H9 (cell line): Measurements from ENCODE around the gene C3orf52. TPM values are rescaled to one million over a fixed set of nuclear protein-coding genes. Genes with fewer than 3 reads are reported as not detected.

Source experiments
- DNase-seq: peaks from one replicate; pipeline ENCODE4 v3.0.0-alpha.2; 2017
- H2AFZ ChIP-seq: one replicate; pipeline ENCODE4 v1.6.1; 2013; ENCODE audit warnings: mild to moderate bottlenecking, low read length, control low read depth, moderate library complexity
- H2AK5ac ChIP-seq: 2 replicates; pipeline ENCODE4 v1.6.1; 2013; ENCODE audit warnings: low read length, control low read depth, mixed read lengths; ENCODE audit not compliant: insufficient read length
- H2BK120ac ChIP-seq: one replicate; pipeline ENCODE4 v1.6.1; 2013; ENCODE audit warnings: low read depth, mild to moderate bottlenecking, low read length, control low read depth, inconsistent platforms; ENCODE audit not compliant: poor library complexity, severe bottlenecking
- H2BK12ac ChIP-seq: 2 replicates; pipeline ENCODE4 v1.6.1; 2013; ENCODE audit warnings: low read length, control low read depth, mixed read lengths, low read depth; ENCODE audit not compliant: insufficient read length
- H2BK15ac ChIP-seq: 2 replicates; pipeline ENCODE4 v1.6.1; 2013; ENCODE audit warnings: low read depth, low read length, control low read depth
- H2BK20ac ChIP-seq: one replicate; pipeline ENCODE4 v1.6.1; 2013; ENCODE audit warnings: low read depth, mild to moderate bottlenecking, low read length, control low read depth, inconsistent platforms; ENCODE audit not compliant: poor library complexity, severe bottlenecking
- H2BK5ac ChIP-seq: 2 replicates; pipeline ENCODE4 v1.6.1; 2013; ENCODE audit warnings: low read length, control low read depth, mixed read lengths; ENCODE audit not compliant: insufficient read length
- H3K14ac ChIP-seq: 2 replicates; pipeline ENCODE4 v1.6.1; 2013; ENCODE audit warnings: low read length, control low read depth; ENCODE audit not compliant: insufficient read depth
- H3K18ac ChIP-seq: 2 replicates; pipeline ENCODE4 v1.6.1; 2013; ENCODE audit warnings: low read depth, mild to moderate bottlenecking, mixed read lengths, low read length, control low read depth; ENCODE audit not compliant: insufficient read length
- H3K23ac ChIP-seq: 2 replicates; pipeline ENCODE4 v1.6.1; 2013; ENCODE audit warnings: low read length, control low read depth, mixed read lengths, low read depth; ENCODE audit not compliant: insufficient read length
- H3K23me2 ChIP-seq: 2 replicates; pipeline ENCODE4 v1.6.1; 2013; ENCODE audit warnings: low read depth, mild to moderate bottlenecking, mixed read lengths, low read length, control low read depth; ENCODE audit not compliant: insufficient read length, poor library complexity, severe bottlenecking
- H3K27ac ChIP-seq: 2 replicates; pipeline ENCODE4 v1.5.1; 2013; ENCODE audit warnings: low read length, control low read depth, mixed read lengths, low read depth; ENCODE audit not compliant: insufficient read length
- H3K27me3 ChIP-seq: 2 replicates; pipeline ENCODE4 v1.6.1; 2013; ENCODE audit warnings: low read length, control low read depth, inconsistent platforms; ENCODE audit not compliant: insufficient read depth
- H3K4ac ChIP-seq: 2 replicates; pipeline ENCODE4 v1.6.1; 2013; ENCODE audit warnings: low read depth, mild to moderate bottlenecking, control low read depth, inconsistent platforms, low read length, moderate library complexity
- H3K4me1 ChIP-seq: 2 replicates; pipeline ENCODE4 v1.6.1; 2013; ENCODE audit warnings: low read length, control low read depth, inconsistent platforms; ENCODE audit not compliant: insufficient read depth
- H3K4me2 ChIP-seq: 2 replicates; pipeline ENCODE4 v1.6.1; 2013; ENCODE audit warnings: low read length, control low read depth, mixed read lengths; ENCODE audit not compliant: insufficient read length, insufficient read depth
- H3K56ac ChIP-seq: 2 replicates; pipeline ENCODE4 v1.6.1; 2013; ENCODE audit warnings: low read depth, mild to moderate bottlenecking, mixed read lengths, low read length, control low read depth; ENCODE audit not compliant: insufficient read length
- H3K79me1 ChIP-seq: 2 replicates; pipeline ENCODE4 v1.6.1; 2013; ENCODE audit warnings: low read depth, mild to moderate bottlenecking, moderate library complexity, low read length, control low read depth, inconsistent platforms; ENCODE audit not compliant: insufficient read depth, poor library complexity, severe bottlenecking
- H3K79me2 ChIP-seq: 2 replicates; pipeline ENCODE4 v1.6.1; 2013; ENCODE audit warnings: low read length, control low read depth, inconsistent platforms; ENCODE audit not compliant: insufficient read depth
- H3K9ac ChIP-seq: 2 replicates; pipeline ENCODE4 v1.6.1; 2013; ENCODE audit warnings: low read length, control low read depth, mixed read lengths; ENCODE audit not compliant: insufficient read length; ENCODE audit errors: extremely low read depth
- H3K9me3 ChIP-seq: one replicate; pipeline ENCODE4 v1.6.1; 2013; ENCODE audit warnings: low read depth, low read length, inconsistent platforms; ENCODE audit not compliant: control insufficient read depth
- H3T11ph ChIP-seq: one replicate; pipeline ENCODE4 v1.6.1; 2013; ENCODE audit warnings: mild to moderate bottlenecking, low read length, control low read depth, inconsistent platforms
- H4K20me1 ChIP-seq: one replicate; pipeline ENCODE4 v1.6.1; 2013; ENCODE audit not compliant: control insufficient read depth, insufficient read length, insufficient read depth
- H4K5ac ChIP-seq: 2 replicates; pipeline ENCODE4 v1.6.1; 2013; ENCODE audit warnings: low read depth, mild to moderate bottlenecking, mixed read lengths, low read length, control low read depth; ENCODE audit not compliant: insufficient read length
- H4K8ac ChIP-seq: replicated peaks from 2 replicates; pipeline ENCODE4 v1.6.1; 2013; ENCODE audit warnings: low read length, control low read depth, mixed read lengths, low read depth; ENCODE audit not compliant: insufficient read length
- H4K91ac ChIP-seq: 2 replicates; pipeline ENCODE4 v1.6.1; 2013; ENCODE audit warnings: low read depth, mild to moderate bottlenecking, moderate library complexity, mixed read lengths, low read length, control low read depth; ENCODE audit not compliant: insufficient read length
- H3K27ac Mint-ChIP-seq, 3 experiments: 2 replicates in 2 of 3; 3 replicates in 1 of 3; pipeline ENCODE4 v1.8.0; 2020 to 2021; ENCODE audit warnings: mixed read lengths in 3 of 3, mild to moderate bottlenecking in 1 of 3, moderate library complexity in 1 of 3
- H3K27me3 Mint-ChIP-seq: 2 replicates; pipeline ENCODE4 v1.8.0; 2021; ENCODE audit warnings: low read depth, mild to moderate bottlenecking, moderate library complexity, mixed read lengths
- H3K36me3 Mint-ChIP-seq, 3 experiments: 2 replicates in 2 of 3; 3 replicates in 1 of 3; pipeline ENCODE4 v1.8.0; 2020 to 2021; ENCODE audit warnings: low read depth in 3 of 3, mixed read lengths in 3 of 3; ENCODE audit not compliant: insufficient read depth in 1 of 3
- H3K4me1 Mint-ChIP-seq, 2 experiments: 2 replicates each; pipeline ENCODE4 v1.8.0; 2020; ENCODE audit warnings: mixed read lengths in 2 of 2
- H3K4me3 Mint-ChIP-seq, 2 experiments: 2 replicates in 1 of 2; 3 replicates in 1 of 2; pipeline ENCODE4 v1.8.0; 2020 to 2021; ENCODE audit warnings: mild to moderate bottlenecking in 2 of 2, mixed read lengths in 2 of 2, moderate library complexity in 1 of 2
- H3K9me3 Mint-ChIP-seq, 2 experiments: 2 replicates in 1 of 2; 3 replicates in 1 of 2; pipeline ENCODE4 v1.8.0; 2020; ENCODE audit warnings: mild to moderate bottlenecking in 2 of 2, mixed read lengths in 2 of 2, moderate library complexity in 1 of 2
- WGBS: extraction: QIAGEN DNeasy Blood & Tissue Kit; methylation state at CpG from one replicate; pipeline ENCODE4 v1.1.7; 2013; ENCODE audit warnings: missing lambda C conversion rate, low lambda C conversion rate, mixed read lengths; ENCODE audit not compliant: insufficient read length; ENCODE audit errors: extremely low coverage; 5-methylcytosine and 5-hydroxymethylcytosine counted together
- total RNA-seq: library from RNA; stranded (reverse); gene quantifications from 2 replicates; pipeline ENCODE4 v1.2.1, GENCODE V29; 2021
- TF ChIP-seq, protein P1 (sequence below): fragments of 200-600 bp; sonication (generic); conservative IDR thresholded peaks from 3 replicates; pipeline ENCODE4 v1.8.0; 2021; ENCODE audit warnings: antibody characterized with exemption, mild to moderate bottlenecking

The C3orf52 gene
- total RNA-seq, 1 experiment from 2014 or later: 11.2 TPM

- no peak overlapping the region for H2BK15ac ChIP-seq
- H3K36me3 Mint-ChIP-seq: peaks cover 0 to 4% (median 0%) of the 10 kb centered on the region in 3 experiments; a peak in 2 of 7 replicates
- peak overlapping the region; percentile 41 for H2BK120ac ChIP-seq
- no peak overlapping the region for H4K91ac ChIP-seq
- H3K4ac ChIP-seq: no peak overlapping the region
- H3K4me1 Mint-ChIP-seq: peaks cover 42 to 56% of the 10 kb centered on the region in 2 experiments
- H2BK12ac ChIP-seq: no peak overlapping the region
- no peak overlapping the region for H3K4me3 Mint-ChIP-seq
- peak overlapping the region in 2 of 3 experiments; percentile 52 to 93; a peak in 2 of 7 replicates for H3K27ac Mint-ChIP-seq
- no peak overlapping the region for H3K9ac ChIP-seq
- no peak overlapping the region for H3K4me2 ChIP-seq
- no peaks in the 10 kb centered on the region for H4K20me1 ChIP-seq
- no peak overlapping the region for H2BK5ac ChIP-seq
- no peak overlapping the region for H3K27ac ChIP-seq
- H3K14ac ChIP-seq: no peak overlapping the region
- no peaks in the 10 kb centered on the region for H3K79me2 ChIP-seq
- no peaks in the 10 kb centered on the region; a peak in 1 of 5 replicates for H3K9me3 Mint-ChIP-seq
- WGBS: no CpG with 5 or more reads among the region's 10 CpGs
- H3K23me2 ChIP-seq: no peaks in the 10 kb centered on the region
- no peak overlapping the region for H3K23ac ChIP-seq
- no peaks in the 10 kb centered on the region for H3K79me1 ChIP-seq
- no peak overlapping the region for H4K8ac ChIP-seq
- peaks cover 16% of the 10 kb centered on the region; the same call in 1 of the 2 replicates for H3K4me1 ChIP-seq
- H3K27me3 ChIP-seq: no peaks in the 10 kb centered on the region
- no peak overlapping the region for H2AK5ac ChIP-seq
- no peak overlapping the region for H4K5ac ChIP-seq
- H3K18ac ChIP-seq: no peak overlapping the region
- no peak overlapping the region for H2BK20ac ChIP-seq
- H3T11ph ChIP-seq: peak overlapping the region; percentile 10
- no peaks in the 10 kb centered on the region for H3K27me3 Mint-ChIP-seq
- no peak overlapping the region for H3K56ac ChIP-seq
- DNase-seq: no peak
- H3K9me3 ChIP-seq: no peaks in the 10 kb centered on the region
- H2AFZ ChIP-seq: no peak overlapping the region
- TF ChIP-seq, protein P1, sequence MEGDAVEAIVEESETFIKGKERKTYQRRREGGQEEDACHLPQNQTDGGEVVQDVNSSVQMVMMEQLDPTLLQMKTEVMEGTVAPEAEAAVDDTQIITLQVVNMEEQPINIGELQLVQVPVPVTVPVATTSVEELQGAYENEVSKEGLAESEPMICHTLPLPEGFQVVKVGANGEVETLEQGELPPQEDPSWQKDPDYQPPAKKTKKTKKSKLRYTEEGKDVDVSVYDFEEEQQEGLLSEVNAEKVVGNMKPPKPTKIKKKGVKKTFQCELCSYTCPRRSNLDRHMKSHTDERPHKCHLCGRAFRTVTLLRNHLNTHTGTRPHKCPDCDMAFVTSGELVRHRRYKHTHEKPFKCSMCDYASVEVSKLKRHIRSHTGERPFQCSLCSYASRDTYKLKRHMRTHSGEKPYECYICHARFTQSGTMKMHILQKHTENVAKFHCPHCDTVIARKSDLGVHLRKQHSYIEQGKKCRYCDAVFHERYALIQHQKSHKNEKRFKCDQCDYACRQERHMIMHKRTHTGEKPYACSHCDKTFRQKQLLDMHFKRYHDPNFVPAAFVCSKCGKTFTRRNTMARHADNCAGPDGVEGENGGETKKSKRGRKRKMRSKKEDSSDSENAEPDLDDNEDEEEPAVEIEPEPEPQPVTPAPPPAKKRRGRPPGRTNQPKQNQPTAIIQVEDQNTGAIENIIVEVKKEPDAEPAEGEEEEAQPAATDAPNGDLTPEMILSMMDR: no peak
Observed at GRCh38 chr3:112127522-112128494, 41.6 kb downstream of the C3orf52 start.
